WTC11 (cell line): Measurements from ENCODE around the gene UBAP1.

Source experiments
- ELF4 ChIP-seq: sonication (generic); formaldehyde crosslinking; IDR thresholded peaks from 2 replicates; pipeline ENCODE4 v1.8.1; 2022; ENCODE audit warnings: low read depth, mild to moderate bottlenecking, moderate library complexity, missing genetic modification reagents
- JUN ChIP-seq: sonication (generic); formaldehyde crosslinking; IDR thresholded peaks from 2 replicates; pipeline ENCODE4 v1.8.0; 2023; ENCODE audit warnings: mild to moderate bottlenecking, missing genetic modification reagents
- PREB ChIP-seq: sonication (generic); formaldehyde crosslinking; IDR thresholded peaks from 2 replicates; pipeline ENCODE4 v1.8.1; 2022; ENCODE audit warnings: mild to moderate bottlenecking, missing genetic modification reagents, moderate library complexity, borderline replicate concordance
- TEAD1 ChIP-seq: sonication (generic); formaldehyde crosslinking; IDR thresholded peaks from 2 replicates; pipeline ENCODE4 v1.8.0; 2022; ENCODE audit warnings: mild to moderate bottlenecking, missing genetic modification reagents
- USF2 ChIP-seq: sonication (generic); formaldehyde crosslinking; IDR thresholded peaks from 2 replicates; pipeline ENCODE4 v1.8.1; 2023; ENCODE audit warnings: mild to moderate bottlenecking, missing genetic modification reagents, moderate library complexity

DNA sequence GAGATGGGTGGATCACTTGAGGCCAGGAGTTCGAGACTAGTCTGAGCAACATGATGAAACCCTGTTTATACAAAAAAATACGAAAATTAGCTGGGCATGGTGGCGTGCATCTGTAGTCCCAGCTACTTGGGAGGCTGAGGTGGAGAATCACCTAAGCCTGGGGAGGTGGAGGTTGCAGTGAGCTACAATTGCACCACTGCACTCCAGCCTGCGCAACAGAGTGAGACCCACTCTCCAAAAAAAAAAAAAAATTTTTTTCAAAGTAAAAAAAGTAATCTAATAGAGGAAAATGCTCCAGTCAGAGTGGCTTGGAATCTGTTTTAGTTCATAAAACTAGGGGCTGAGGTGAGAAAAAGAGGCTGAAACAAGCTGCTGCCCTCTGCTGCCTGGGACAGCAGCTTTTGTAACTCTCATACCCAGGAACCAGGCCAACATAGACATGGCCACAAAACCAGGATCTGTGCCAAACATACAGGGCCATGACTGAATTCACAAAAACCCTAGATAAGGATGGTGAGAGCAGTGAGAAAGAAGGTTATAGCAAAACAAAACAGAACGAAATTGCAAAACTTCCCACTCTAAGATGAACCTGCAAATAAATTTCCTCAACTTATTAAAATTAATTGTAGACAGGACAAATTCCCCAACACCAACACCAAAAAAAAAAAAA is 39.2 kb upstream of the UBAP1 start:
- TF ChIP-seq JUN (CRISPR knock-in tag) (no peak), TEAD1 (CRISPR knock-in tag) (no peak), PREB (CRISPR knock-in tag) (no peak), ELF4 (no peak), USF2 (no peak)
